Frontal cortex (tissue), 4 donors: ENCODE results near the gene CNTFR. TPM values are rescaled to one million over a fixed set of nuclear protein-coding genes. Genes with fewer than 3 reads are reported as not detected.

Experiments used
- DNase-seq, 2 donors: peaks; one replicate each; pipeline ENCODE4 v3.0.0; 2012; ENCODE audit warnings: low spot score in 2 of 2
- FAIRE-seq: peaks from 2 replicates; lab custom pipeline; 2012; peaks lifted over from hg19 to GRCh38; lab: Jason Lieb, UNC
- total RNA-seq: library from RNA; depleted of rRNA; stranded (reverse); fragments of >200 nt; gene quantifications from one replicate; pipeline ENCODE4 v1.2.3, GENCODE V29; 2014
- donor health status: control.
- donor health status: control.
- donor health status: control.

CNTFR gene
- total RNA-seq, 1 donor from 2014 or later: 9.8 TPM

GRCh38 chr9:34515959-34516358 is 73.6 kb downstream of the CNTFR start:
- DNase-seq: no peak
- no peak for FAIRE-seq

- no peak for DNase-seq
- FAIRE-seq: no peak
These were observed 74.7 kb downstream of the CNTFR start for GRCh38 chr9:34514816-34515215.

GRCh38 chr9:34514401-34514800 is 75.1 kb downstream of the CNTFR start:
- FAIRE-seq: no peak

GRCh38 chr9:34513567-34514214 is 75.8 kb downstream of the CNTFR start:
- no peak for FAIRE-seq
- DNase-seq: peak in 1 of 2 donors; percentile 30

More at GRCh38 chr9:34514401-34514800, 75.1 kb downstream of the CNTFR start:
- no peak for DNase-seq

- DNase-seq (no peak), FAIRE-seq (no peak)
These were observed 77.1 kb downstream of the CNTFR start for GRCh38 chr9:34512131-34513078.

GRCh38 chr9:34510497-34511468 is 78.7 kb downstream of the CNTFR start:
- DNase-seq (no peak), FAIRE-seq (no peak)

- FAIRE-seq (no peak), DNase-seq (no peak)
These were observed 80.6 kb downstream of the CNTFR start for GRCh38 chr9:34508951-34509350.

GRCh38 chr9:34508463-34508862 is 81.1 kb downstream of the CNTFR start:
- no peak for DNase-seq
- no peak for FAIRE-seq

- no peak for DNase-seq
- no peak for FAIRE-seq
These were observed 81.6 kb downstream of the CNTFR start for GRCh38 chr9:34507966-34508365.

GRCh38 chr9:34507556-34507955 is 82.0 kb downstream of the CNTFR start:
- DNase-seq: no peak
- FAIRE-seq: no peak

GRCh38 chr9:34506623-34507022 is 82.9 kb downstream of the CNTFR start:
- DNase-seq: no peak
- FAIRE-seq: no peak

GRCh38 chr9:34505370-34506120 is 84.0 kb downstream of the CNTFR start:
- no peak for FAIRE-seq
- DNase-seq: no peak

- FAIRE-seq (no peak), DNase-seq (no peak)
These were observed 86.1 kb downstream of the CNTFR start for GRCh38 chr9:34503406-34503805.

- DNase-seq (no peak), FAIRE-seq (no peak)
These were observed 86.6 kb downstream of the CNTFR start for GRCh38 chr9:34502891-34503290.

GRCh38 chr9:34502471-34502870 is 87.1 kb downstream of the CNTFR start:
- no peak for DNase-seq
- no peak for FAIRE-seq

GRCh38 chr9:34501889-34502425 is 87.6 kb downstream of the CNTFR start:
- DNase-seq (peak; percentile 78 to 80), FAIRE-seq (peak; percentile 97)
